DND-41 (cell line): Measurements from ENCODE around the gene SCGB1C1.
"Not testable (repeated sequence)": the region's sequence is repeated elsewhere in the genome, so short reads cannot be mapped to it uniquely, and the experiment has no call there.

ENCODE experiments used
- ATAC-seq: fragments of 200-7000 bp; cut with Tn5 transposase; 3 replicates; pipeline ENCODE4 v1.9.1; 2021; ENCODE audit warnings: low read depth; ENCODE audit not compliant: insufficient read depth
- DNase-seq: peaks from one replicate; pipeline ENCODE4 v3.0.0-alpha.2; 2020
- H2AFZ ChIP-seq: 2 replicates; pipeline ENCODE4 v1.6.0; 2012; ENCODE audit warnings: low read depth, low read length
- H3K27ac ChIP-seq: 2 replicates; pipeline ENCODE4 v1.5.1; 2012; ENCODE audit warnings: low read length, inconsistent platforms
- H3K27me3 ChIP-seq: fragments of 200-600 bp; sonication (generic); 2 replicates; pipeline ENCODE4 v1.6.0; 2012; ENCODE audit warnings: low read length, mild to moderate bottlenecking, inconsistent platforms; ENCODE audit not compliant: insufficient read depth, poor library complexity
- H3K36me3 ChIP-seq: 2 replicates; pipeline ENCODE4 v1.5.1; 2012; ENCODE audit warnings: low read length, inconsistent platforms; ENCODE audit not compliant: insufficient read depth
- H3K4me1 ChIP-seq: 2 replicates; pipeline ENCODE4 v1.5.1; 2012; ENCODE audit warnings: mild to moderate bottlenecking, low read length; ENCODE audit not compliant: insufficient read depth
- H3K4me2 ChIP-seq: 2 replicates; pipeline ENCODE4 v1.6.0; 2012; ENCODE audit warnings: mild to moderate bottlenecking, moderate library complexity, low read length, inconsistent platforms; ENCODE audit not compliant: insufficient read depth
- H3K4me3 ChIP-seq, 2 experiments: fragments of 200-600 bp in 1 of 2; shearing (Covaris generic) in 1 of 2; 2 replicates each; pipeline ENCODE4 v1.5.1; 2012 to 2016; ENCODE audit warnings: inconsistent platforms in 2 of 2, low read length in 2 of 2, mild to moderate bottlenecking in 2 of 2, low read depth in 1 of 2, moderate library complexity in 1 of 2
- H3K79me2 ChIP-seq: 2 replicates; pipeline ENCODE4 v1.6.0; 2012; ENCODE audit warnings: low read length, inconsistent platforms; ENCODE audit not compliant: insufficient read depth
- H3K9ac ChIP-seq: 2 replicates; pipeline ENCODE4 v1.6.0; 2012; ENCODE audit warnings: low read depth, mild to moderate bottlenecking, inconsistent platforms, low read length, moderate library complexity
- H3K9me3 ChIP-seq: 2 replicates; pipeline ENCODE4 v1.5.1; 2012; ENCODE audit warnings: low read length, moderate library complexity, mild to moderate bottlenecking, inconsistent platforms; ENCODE audit not compliant: insufficient read depth, severe bottlenecking
- H4K20me1 ChIP-seq: 2 replicates; pipeline ENCODE4 v1.6.0; 2012; ENCODE audit warnings: low read length; ENCODE audit not compliant: insufficient read depth
- CTCF ChIP-seq: IDR thresholded peaks from 2 replicates; pipeline ENCODE4 v1.5.1; 2012; ENCODE audit warnings: borderline replicate concordance, low read length, moderate library complexity, mild to moderate bottlenecking; ENCODE audit not compliant: poor library complexity, severe bottlenecking; ENCODE audit errors: extremely low read depth
- EZH2 ChIP-seq: IDR thresholded peaks from 3 replicates; pipeline ENCODE4 v1.6.1; 2012; ENCODE audit warnings: borderline replicate concordance, low read depth, mild to moderate bottlenecking, moderate library complexity, low read length, inconsistent platforms; ENCODE audit not compliant: severe bottlenecking

Gene SCGB1C1

GRCh38 chr11:191490-192478 is 1.1 kb upstream of the SCGB1C1 start:
- H2AFZ ChIP-seq, H3K27ac ChIP-seq, H3K79me2 ChIP-seq, H4K20me1 ChIP-seq, H3K9ac ChIP-seq, H3K36me3 ChIP-seq, H3K4me2 ChIP-seq, H3K27me3 ChIP-seq, H3K4me3 ChIP-seq, H3K9me3 ChIP-seq: not testable (repeated sequence)
- peak; percentile 65 for DNase-seq
- H3K4me1 ChIP-seq = peaks cover 10% of the 10 kb centered on the region
- TF ChIP-seq CTCF = peak; percentile 47
- ATAC-seq = peak; percentile 86

GRCh38 chr11:193481-193880 is 603 bp downstream of the SCGB1C1 start:
- H3K4me1 ChIP-seq = peaks cover 10% of the 10 kb centered on the region
- H3K9me3 ChIP-seq, H3K4me3 ChIP-seq, H3K79me2 ChIP-seq, H3K9ac ChIP-seq, H4K20me1 ChIP-seq, H2AFZ ChIP-seq, H3K36me3 ChIP-seq, H3K27ac ChIP-seq, H3K27me3 ChIP-seq, ATAC-seq, H3K4me2 ChIP-seq: not testable (repeated sequence)
- DNase-seq = peak; percentile 5

GRCh38 chr11:196786-197731 is 4.2 kb downstream of the SCGB1C1 start:
- no peaks in the 10 kb centered on the region for H3K36me3 ChIP-seq
- DNase-seq (no peak), ATAC-seq (no peak)
- no peaks in the 10 kb centered on the region for H3K79me2 ChIP-seq
- no peaks in the 10 kb centered on the region for H3K27me3 ChIP-seq
- no peaks in the 10 kb centered on the region for H3K9me3 ChIP-seq
- no peak overlapping the region for H3K4me3 ChIP-seq
- H2AFZ ChIP-seq = no peak overlapping the region
- 0 out of 2 replicates have a peak, but pooled peaks cover 6% of the 10 kb centered on the region for H4K20me1 ChIP-seq
- H3K4me1 ChIP-seq = peaks cover 5% of the 10 kb centered on the region
- no peak overlapping the region for H3K9ac ChIP-seq
- TF ChIP-seq EZH2 = no peak
- no peak for TF ChIP-seq CTCF
- H3K4me2 ChIP-seq = no peak overlapping the region
- no peak overlapping the region for H3K27ac ChIP-seq
